Activated T-helper 1 cell treated with anti-CD3 and anti-CD28 coated beads, Interleukin-2, amount 50 U/mL, for 16 hours (primary cell): Measurements from ENCODE around the gene SIGLEC6.
"Not testable (repeated sequence)": the region's sequence is repeated elsewhere in the genome, so short reads cannot be mapped to it uniquely, and the experiment has no call there.

Experiments used
- DNase-seq, 2 donors: peaks; one replicate each; pipeline ENCODE4 v3.0.0-alpha.2; 2020; ENCODE audit warnings: low read depth in 1 of 2, low spot score in 1 of 2

The SIGLEC6 gene

GRCh38 chr19:51509823-51510660 is 21.4 kb downstream of the SIGLEC6 start:
- no peak for DNase-seq

DNA sequence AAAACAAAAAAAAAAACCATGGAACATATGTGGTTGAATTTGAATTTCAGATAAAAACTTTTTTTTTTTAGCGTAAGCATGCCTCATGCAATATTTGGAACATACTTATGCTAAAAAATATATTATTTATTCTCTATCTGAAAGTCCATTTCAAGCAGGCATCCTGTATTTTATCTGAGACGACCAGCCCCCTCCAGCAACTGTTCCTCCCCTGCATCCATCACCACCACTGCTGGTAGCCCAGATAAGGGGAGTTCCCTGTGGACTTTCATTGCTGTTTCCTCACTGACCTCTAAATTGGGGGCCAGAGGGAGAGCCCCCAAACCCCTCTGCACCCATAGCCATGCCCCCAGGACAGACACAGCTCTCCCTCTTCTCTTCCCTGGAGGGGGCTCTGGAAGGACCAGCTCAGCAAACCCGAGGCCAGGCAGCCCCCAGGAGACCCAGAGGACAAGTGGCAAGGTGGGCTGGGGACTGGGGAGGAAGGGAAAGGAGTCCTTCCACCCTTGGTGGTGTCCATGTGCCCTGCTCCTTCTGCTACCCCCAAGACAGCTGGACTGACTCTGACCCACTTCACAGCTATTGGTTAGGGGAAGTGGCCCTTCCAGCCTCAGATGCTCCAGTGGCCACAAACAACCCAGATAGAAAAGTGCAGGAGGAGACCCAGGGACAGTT is 23.3 kb downstream of the SIGLEC6 start:
- no peak for DNase-seq

DNA sequence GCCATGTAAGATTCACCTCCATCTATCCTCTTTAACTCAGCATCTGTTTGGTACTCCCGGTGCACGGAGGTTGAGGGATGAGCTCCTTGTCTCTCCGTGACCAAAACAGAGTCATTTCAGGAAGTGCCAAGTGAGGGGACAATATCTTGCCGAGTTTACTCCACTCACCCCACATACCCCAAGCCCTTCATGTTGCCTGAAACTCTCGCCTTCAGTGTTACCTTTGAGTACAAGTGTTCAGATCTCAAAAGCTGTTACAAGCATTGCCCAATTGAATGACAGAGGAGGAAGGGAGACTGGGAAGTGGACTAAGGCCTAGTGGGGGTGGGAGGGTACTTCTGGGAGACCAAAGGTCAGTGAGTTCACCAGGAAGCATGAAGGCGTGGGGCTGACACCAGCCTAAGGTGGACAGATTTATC is 23.8 kb downstream of the SIGLEC6 start:
- no peak for DNase-seq

DNA sequence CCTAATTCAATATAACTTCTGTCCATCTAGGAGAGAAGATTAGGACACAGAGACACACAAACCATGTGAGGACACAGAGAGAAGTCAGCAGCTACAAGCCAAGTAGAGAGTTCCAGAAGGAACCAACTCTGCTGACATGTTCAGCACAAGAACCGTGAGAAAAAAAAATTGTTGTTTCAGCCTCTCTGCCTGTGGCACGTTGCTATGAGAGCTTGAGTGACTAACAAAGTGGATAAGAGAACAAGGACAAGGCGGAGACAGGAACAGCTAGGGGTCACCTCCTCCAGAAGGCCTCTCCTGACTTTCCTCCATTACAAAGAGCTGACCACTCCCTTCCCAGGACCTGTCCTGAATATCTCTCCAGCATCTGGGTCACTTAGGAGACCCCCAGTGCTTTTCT is 24.3 kb downstream of the SIGLEC6 start:
- no peak for DNase-seq

DNA sequence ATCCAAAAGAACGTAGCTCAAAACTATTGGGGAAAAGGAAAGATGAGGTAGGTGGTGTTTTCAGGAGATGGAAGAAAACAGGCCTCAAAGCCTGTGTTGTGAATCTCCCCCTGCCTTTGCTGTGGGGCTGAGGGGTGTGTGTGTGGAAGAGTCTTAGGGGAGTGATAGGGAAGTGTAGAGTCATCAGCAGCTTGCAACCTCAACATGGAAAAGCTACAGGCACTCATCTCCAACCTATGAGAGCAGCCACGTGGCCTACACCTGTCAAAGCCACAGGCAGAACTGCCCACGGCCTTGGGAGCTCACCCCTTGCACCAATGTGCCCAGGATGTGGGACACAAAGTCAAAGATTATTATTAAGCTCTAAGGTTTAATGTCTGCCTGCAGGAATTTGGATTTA is 25.6 kb downstream of the SIGLEC6 start:
- DNase-seq = no peak

DNA sequence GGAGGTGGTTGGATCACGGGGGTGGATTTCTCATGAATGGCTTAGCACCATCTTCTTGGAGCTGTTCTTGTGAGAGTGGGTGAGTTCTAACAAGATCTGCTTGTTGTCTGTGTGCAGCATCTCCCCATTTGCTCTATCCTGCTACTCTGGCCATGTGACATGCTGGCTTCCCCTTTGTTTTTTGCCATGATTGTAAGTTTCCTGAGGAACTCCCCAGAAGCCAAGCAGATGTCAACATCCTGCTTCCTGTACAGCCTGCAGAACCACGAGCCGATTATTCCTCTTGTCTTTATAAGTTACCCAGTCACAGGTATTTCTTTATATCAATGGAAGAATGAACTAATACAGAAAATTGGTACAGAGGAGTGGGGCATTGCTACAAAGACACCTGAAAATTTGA is 27.6 kb downstream of the SIGLEC6 start:
- DNase-seq = no peak

GRCh38 chr19:51503286-51503817 is 28.1 kb downstream of the SIGLEC6 start:
- no peak for DNase-seq

DNA sequence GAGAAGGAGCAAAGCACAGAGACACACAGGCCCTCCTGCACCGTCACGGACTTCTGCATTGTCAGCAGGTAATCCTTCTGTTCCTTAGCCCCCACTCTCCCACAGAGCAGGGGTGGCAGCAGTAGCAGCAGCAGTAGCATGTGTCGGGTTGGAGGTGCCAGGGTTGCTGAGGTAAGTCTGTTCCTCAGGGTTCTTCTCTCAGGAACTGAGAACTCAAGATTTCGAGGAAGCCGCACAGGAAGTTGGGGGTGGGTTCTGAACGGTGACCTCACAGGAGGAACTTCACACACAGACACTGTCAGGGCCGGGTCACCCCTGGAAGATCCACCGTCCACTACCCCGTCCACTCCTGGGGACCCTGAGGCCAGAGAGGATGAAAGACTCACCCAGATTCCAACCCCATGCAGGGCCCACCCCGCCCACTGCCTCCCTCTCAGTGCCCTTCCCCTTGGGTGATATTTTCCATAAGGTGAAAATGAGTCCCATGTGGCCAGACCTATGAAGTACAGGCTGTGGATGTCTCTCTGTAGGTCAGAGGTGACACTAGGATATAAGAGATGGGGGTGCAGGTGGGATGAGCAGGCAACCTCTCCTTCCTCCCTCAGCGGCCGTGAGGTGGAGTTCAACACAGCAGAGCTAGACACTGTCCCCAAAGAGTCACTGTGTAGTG is 29.7 kb downstream of the SIGLEC6 start, which contains the start of gene SIGLEC12:
Gene SIGLEC12 (minus strand): TSS at position 207 of the 670 bp plus-strand sequence. CDS start 67 bp downstream, at position 140.
- no peak for DNase-seq

GRCh38 chr19:51500931-51501330 is 30.5 kb downstream of the SIGLEC6 start:
- not testable (repeated sequence) for DNase-seq

GRCh38 chr19:51497666-51498065 is 33.8 kb downstream of the SIGLEC6 start:
- DNase-seq = no peak

- no peak for DNase-seq
Measured at GRCh38 chr19:51493776-51494175, 37.7 kb downstream of the SIGLEC6 start.

DNA sequence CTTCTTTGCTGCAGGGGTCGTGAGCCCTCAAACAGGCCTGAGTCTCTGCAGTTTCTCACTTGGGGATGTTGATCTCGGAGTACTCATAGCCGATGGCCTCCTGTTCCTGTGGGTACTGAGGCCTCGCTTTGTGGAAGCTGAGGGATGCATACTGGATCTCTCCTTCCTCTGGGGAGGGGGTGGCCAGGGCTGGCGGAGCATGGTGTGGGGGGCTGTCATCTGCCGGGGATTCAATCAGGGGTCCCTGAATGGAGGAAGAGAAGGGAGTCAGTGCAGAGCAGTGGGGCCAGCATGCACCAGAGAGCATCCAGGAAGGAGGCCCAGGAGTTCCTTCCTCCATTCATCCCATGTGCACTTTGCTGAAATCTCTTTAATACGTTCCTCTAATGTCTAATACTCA is 39.9 kb downstream of the SIGLEC6 start:
- DNase-seq = no peak

GRCh38 chr19:51490676-51491075 is 40.8 kb downstream of the SIGLEC6 start:
- no peak for DNase-seq

DNA sequence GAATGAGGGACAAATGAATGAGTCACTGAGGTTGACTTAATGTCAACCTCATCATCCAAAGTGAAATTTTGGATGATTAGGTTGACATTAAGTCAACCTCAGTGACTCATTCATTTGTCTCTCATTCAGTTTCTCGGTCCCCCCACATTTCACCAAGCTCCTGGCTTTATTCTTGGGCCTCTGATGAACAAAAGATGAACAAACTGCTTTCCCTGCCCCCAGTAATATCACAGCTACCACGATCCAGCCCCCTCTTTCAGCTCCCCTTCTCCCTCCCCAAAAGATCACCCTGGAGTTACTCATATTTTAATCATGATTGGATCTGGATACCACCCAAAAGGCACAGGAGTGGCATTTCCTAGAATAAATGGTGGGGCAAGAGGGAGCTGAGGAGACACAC is 42.4 kb downstream of the SIGLEC6 start:
- DNase-seq = no peak

DNA sequence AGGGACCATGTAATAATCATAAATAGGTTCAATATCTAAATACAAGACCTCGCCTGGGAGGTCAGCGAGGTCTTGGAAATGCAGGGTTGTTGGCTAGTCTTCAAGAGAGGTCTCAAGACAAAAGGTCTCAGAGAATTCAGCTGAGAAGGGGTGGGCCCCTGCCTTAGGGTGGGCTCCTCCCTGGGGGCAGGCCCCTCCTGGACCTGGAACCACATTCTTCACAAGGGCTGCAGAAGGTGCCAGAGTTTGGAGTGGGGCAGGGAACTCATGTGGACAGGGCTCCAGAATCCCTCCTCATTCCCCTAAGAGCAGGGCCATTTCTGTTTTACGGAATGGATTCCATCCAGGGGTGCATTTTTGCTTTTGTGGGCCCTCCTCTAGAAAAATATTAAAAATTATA is 43.0 kb downstream of the SIGLEC6 start:
- DNase-seq = no peak

DNA sequence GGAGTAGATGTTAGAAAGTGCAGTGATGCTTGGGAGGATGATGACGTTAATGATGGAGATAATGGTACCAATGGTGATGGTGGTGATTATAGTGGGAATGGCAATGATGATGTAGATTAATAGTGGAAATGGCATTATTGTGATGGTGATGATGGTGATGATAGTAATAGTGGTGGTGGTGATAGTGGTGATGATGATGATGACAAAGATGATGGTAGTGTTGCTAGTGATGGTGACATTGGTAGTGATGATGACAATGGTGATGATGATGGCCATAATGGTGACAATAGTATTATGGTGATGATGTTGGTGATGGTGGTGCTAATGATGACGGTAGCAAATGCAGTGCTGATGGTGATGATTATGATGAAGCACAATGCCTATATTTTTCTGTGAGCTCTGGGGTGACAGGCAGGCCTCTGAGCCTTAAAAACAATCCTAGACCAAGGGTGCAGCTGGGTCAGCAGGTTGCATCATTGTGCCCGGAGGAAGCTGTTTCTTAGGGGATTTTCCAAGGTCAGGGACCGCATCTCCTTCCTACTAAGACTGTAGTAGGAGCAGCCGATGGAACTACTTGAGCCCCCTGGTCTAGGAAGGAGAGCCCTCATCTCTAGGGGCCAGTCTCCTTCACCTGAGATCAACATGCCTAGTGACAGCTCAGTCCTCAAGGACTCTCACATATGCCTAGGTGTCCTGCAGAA is 45.4 kb downstream of the SIGLEC6 start:
- DNase-seq = no peak

DNA sequence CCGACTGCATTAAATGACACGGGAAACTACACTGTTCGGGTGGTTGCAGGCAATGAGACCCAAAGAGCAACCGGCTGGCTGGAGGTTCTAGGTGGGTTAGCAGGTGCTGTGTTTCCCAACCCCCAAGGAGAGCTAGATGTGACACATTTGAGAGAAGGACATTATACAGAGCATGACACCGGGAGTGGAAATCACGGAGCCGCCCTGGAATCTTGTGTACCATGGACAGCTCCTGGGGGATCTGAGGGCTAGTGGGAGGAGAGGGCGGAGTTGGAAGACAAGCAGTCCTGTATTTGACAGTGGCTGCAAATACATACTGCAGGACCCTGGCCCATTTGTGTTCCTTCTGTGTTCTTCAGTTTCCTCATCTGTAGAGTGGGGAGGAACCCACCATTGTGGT is 50.9 kb downstream of the SIGLEC6 start:
- DNase-seq = no peak

GRCh38 chr19:51479531-51480331 is 51.7 kb downstream of the SIGLEC6 start:
- no peak for DNase-seq

GRCh38 chr19:51478381-51479234 is 52.9 kb downstream of the SIGLEC6 start, which contains the start of gene CEACAM18:
TSS of gene CEACAM18 (plus strand) at chr19:51478539.
- DNase-seq = no peak
